Stromal cell of bone marrow (primary cell): Measurements from ENCODE around the gene TAC3.
A peak's percentile ranks its signal among the peaks of the same experiment; 100 is the strongest.
"Not testable (repeated sequence)": the region's sequence is repeated elsewhere in the genome, so short reads cannot be mapped to it uniquely, and the experiment has no call there.

Experiments
- DNase-seq: peaks from one replicate; pipeline ENCODE4 v3.0.0-alpha.2; 2012; ENCODE audit warnings: low read depth

TAC3 gene

DNA sequence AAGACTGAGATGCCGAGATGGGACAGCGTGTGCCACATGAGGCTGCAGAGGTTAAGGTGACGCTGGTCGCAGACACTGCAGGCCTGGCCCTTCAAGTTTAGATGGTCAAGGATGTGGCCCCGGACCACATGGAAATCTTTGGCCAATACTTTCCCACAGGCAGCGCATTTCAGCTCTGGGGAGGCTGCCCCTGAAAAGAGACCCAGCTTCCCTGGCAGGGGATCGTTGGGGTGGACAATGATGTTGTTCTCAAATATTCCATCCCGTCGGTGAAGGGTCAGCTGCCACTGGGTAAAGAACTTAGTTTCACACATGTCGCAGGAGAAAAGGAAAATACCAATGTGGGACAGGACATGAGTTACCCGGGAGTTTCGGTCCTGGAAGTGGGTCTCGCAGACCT is 12.9 kb downstream of the TAC3 start:
- no peak for DNase-seq

DNA sequence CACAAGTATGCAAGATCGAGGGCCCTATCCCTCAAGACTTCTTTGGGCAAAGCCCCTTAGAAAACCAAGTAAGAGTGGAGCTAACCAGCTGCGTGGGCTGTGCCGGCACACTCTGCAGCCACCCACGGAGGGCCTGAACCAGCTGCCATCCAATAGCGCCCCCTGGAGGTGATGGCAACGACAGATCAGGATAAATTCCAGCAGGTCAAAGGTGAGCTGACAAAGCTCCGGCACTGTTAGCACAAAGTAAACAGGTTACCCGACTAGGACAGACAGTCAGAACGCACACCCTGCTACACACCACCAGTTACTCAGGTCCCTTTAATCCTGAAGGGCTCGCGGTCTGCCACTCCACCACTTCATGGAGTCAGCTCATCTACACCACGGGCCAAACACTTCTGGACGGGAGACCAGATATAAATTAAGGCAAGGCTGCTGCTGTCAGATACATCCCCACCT is 14.9 kb downstream of the TAC3 start:
- no peak for DNase-seq

DNA sequence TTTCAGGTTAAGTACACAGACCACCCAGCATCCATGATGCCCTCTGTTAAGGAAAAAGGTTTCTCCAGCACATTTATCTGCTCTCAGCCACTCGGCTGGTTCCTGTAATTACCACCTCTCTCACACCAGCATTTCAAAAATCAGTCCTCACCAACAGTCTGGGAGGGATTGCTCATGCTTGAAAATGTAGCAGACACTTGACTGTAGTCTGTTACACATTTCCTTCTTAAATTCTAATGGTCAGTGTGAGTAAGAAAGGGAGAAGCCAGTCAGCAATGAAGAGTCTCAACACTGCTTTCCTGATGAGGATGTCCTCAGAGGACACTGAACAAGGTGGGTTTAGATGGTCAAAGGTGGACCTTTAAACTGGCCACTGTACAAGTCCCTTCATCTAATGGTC is 15.9 kb downstream of the TAC3 start:
- DNase-seq: no peak

DNA sequence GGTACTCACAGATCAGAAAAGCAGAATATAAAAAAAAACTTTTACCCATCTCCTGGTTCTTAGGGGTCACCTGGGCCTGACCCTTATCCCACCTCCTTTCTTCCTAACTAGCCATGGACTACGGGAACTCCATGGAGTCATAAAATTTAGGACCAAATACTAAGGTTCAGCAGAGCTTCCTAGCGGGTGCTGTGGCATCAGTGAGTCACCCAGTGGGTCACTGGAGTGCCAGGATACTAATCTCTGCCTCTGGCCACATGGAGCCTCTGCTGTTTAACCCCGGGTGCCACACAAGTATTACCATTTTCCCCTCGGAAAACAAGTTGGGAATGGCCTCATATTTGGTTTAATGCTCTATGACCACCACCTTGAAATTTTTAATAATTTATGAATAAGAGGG is 16.9 kb downstream of the TAC3 start:
- DNase-seq: no peak

DNA sequence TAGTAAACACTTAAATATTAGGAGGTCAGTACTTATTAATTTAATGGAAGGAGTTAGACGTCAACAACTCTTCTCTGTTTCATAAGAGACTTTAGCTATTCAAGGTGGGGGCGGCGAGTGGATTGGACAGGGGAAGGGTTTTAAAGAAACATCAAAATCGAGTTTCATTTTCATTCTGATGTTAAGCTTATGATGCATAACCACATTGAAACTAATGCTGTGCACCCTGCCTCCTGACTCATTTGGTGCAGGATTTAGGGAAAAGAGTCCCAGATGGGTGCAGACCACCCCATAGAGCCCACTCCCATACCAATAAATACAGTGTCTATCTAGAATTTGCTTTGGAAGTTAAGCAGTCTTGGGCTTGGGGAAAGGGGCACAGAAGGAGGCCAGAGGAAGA is 17.3 kb downstream of the TAC3 start:
- no peak for DNase-seq

DNA sequence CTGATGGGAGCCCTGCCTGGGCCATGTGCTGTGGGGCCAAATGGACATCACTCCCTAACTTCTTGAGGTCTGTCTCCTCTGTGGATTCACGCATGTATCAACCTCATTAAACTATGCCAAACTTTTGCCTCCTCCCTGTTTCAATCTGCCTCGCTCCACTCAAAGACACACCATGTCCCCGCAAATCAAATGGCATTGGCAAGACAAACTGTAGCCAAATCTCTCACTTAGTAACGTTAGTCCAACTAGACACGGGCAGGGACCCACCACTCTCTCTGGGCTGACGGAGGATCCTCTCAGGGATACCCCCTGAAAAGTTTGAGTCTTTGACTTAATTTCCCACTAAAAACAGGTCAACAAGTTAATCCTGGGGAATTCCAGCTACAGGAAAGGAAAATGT is 18.0 kb downstream of the TAC3 start:
- no peak for DNase-seq

DNA sequence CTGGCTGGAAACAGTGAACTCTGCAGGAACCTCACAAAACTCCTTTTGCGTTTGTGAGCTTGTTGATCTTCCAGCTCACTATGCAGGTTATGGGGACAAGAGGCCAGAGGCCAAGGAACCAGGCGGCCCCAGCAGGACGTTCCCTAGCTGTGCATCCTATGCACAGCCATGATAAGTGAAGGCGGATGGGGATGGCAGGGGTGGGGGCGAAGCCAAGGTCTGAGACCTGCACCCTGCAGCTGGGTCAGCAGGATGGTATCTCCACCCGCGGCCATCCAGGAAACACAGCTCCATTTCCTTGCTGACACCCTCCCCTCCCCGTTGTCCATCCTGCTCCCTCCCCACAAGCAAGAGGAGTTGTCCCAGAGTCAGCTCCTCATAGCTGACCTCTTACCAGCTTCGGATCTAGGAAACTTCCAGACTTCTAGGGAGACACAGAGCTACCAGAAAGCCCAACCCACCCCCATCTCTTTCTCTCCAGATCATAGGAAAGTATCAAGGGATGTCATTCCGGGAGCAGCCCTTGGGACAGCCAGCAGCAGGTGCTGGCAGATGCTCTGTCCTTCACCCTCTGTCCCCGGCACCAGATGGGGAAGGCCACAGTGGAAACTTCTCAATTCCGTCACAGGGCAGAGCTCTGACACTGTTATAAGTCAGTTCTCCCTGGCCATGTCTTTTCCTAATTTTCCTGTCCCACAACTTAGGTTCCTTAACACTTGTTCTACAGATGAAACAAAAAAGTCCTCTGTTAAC is 19.4 kb downstream of the TAC3 start:
- no peak for DNase-seq

DNA sequence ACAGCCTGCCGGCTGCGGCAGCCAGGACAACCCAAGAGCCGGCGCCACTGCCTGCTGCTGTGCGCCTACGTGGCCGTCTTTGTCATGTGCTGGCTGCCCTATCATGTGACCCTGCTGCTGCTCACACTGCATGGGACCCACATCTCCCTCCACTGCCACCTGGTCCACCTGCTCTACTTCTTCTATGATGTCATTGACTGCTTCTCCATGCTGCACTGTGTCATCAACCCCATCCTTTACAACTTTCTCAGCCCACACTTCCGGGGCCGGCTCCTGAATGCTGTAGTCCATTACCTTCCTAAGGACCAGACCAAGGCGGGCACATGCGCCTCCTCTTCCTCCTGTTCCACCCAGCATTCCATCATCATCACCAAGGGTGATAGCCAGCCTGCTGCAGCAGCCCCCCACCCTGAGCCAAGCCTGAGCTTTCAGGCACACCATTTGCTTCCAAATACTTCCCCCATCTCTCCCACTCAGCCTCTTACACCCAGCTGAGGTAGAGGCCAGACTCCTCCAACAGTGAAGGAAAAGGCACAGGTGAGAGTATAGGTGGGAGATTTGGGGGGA is 20.3 kb downstream of the TAC3 start:
- no peak for DNase-seq

DNA sequence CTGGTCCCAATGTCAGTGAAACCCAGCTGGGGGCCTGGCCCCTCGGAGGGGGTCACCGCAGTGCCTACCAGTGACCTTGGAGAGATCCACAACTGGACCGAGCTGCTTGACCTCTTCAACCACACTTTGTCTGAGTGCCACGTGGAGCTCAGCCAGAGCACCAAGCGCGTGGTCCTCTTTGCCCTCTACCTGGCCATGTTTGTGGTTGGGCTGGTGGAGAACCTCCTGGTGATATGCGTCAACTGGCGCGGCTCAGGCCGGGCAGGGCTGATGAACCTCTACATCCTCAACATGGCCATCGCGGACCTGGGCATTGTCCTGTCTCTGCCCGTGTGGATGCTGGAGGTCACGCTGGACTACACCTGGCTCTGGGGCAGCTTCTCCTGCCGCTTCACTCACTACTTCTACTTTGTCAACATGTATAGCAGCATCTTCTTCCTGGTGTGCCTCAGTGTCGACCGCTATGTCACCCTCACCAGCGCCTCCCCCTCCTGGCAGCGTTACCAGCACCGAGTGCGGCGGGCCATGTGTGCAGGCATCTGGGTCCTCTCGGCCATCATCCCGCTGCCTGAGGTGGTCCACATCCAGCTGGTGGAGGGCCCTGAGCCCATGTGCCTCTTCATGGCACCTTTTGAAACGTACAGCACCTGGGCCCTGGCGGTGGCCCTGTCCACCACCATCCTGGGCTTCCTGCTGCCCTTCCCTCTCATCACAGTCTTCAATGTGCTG is 21.0 kb downstream of the TAC3 start:
- DNase-seq: no peak

DNA sequence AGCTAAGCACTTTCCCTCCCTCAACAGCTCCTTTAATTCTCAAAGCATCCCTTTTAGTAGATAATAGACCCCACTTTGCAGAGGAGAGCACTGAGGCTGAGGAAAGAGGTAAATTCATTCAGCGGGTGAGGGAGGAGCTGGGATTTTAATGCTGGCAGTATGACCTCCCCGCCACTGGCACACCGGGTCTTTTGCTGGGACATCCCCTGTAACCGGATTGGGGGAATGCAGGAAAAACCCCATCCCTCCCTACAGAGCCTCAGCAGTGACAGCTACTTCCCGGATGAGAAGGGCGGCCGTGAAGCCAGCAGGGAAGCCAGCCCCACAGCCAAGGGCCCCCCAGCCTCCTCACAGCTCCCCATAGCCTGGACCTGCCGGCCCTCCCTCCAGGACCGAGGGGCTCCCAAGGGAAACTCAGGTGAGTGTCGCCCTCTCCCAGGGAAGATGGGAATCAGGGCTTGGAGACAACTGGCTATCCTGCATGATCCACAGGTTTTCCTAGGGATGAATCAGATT is 22.0 kb downstream of the TAC3 start:
- DNase-seq: no peak

DNA sequence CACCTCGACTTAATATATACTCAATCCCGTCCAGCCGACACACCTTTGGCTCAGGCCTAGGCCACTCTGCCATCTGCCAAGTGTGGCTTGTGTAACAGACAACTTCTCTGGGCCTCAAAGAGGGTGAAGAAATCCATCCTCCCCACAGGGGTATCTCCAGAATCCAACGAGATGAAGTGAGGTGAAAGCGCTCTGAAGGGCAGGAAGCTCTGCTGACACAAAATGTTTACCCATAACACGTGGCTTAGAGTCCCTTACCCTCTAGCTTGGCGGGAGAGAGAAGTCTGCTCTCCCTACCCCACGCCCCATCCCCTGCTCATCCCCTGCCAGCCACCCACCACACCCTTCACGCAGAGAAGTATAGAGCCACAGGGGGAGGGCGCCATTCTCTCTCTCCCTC is 23.0 kb downstream of the TAC3 start:
- DNase-seq: no peak

DNA sequence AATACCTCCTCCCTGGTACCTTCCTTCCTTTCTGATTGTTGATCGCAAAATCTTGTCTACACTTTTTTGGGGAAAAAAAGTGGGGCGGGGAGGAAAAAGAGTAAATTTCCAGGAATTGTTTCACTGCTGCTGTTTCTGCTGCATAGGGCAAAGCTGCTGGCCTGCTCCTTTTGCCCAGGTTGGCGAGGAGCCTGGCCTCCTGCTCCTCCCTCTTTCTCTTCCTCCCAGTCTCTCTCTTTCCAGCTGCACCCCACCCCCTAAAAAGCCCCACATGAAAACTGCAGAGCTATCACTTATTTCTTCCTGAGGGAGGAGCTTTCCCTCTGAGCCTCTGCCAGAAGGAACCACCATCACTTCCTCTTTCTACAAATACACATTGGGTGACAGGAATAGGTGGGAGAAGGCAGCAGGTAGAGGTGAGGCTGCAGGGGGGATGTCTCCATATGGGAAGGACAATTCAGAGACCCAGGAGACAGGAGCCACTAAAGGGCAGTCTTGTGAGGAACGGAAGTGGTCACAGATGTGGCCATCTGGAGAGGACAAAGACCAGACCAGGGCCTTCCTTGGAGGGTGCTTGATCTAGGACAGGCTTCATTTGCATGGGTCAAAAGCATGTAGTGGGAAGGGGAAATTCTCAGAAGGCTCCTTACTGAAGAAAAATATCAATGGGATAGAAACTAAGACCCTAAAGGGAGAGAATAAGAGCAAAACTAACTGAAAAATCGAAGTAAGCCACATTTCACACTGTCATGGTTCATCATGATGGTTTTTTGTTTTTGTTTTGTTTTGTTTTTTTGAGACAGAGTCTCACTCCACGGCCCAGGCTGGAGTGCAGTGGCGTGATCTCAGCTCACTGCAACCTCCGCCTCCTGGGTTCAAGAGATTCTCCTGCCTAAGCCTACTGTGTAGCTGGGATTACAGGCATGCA is 24.7 kb downstream of the TAC3 start:
- no peak for DNase-seq

DNA sequence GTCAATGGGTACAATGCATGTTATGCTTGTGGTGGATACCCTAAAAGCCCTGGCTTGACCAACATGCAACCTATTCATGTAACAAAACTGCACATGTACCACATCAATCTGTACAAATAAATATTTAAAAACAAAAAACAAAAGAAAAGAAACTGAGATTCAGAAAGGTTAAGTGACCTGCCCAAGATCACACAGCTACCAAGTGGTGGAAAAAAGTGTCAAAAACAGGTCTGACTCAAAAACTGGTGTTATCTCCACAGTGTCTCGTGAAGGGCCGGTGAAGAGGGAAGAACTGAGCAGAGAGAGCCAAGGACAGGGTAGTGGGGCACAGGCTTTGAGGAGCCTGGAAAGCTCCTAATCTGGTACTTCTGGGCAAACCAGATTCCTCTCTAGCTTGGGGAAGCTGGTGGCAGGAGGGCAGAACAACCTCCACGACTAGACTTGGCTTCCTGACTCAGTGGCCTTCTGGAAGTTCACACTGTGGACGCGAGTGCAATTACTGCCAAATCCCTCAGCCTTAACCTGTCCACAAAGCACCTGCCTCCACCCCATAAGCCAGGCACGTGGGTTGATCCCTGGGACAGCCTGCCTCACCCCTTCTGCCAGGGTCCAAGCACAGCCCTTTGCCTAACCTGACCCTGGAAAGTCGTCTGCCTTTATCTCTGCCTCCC is 25.5 kb downstream of the TAC3 start:
- no peak for DNase-seq

DNA sequence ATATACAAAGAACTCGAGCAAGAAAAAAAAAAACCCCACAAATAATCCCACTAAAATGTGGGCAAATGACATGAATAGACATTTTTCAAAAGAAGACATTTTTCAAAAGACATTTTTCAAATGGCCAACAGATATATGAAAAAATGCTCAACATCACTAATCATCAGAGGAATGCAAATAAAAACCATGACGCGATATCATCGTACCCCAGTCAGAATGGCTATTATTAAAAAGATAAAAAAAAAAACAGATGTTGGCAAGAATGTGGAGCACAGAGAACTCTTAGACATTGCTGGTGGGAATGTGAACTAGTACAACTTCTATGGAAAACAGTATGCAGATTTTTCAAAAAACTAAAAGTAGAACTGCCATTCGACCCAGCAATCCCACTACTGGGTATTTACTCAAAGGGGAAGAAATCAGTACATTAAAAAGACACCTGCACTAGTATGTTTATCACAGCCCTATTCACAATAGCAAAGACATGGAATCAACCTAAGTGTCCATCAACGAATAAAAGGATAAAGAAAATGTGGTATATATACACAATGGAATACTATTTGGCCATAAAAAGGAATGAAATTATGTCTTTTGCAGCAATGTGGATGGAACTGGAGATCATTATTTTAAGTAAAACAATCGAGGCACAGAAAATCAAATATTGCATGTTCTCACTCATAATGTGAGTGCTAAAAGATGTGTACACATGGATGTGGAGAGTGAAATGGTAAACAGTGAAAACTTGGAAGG is 26.3 kb downstream of the TAC3 start:
- DNase-seq: no peak

DNA sequence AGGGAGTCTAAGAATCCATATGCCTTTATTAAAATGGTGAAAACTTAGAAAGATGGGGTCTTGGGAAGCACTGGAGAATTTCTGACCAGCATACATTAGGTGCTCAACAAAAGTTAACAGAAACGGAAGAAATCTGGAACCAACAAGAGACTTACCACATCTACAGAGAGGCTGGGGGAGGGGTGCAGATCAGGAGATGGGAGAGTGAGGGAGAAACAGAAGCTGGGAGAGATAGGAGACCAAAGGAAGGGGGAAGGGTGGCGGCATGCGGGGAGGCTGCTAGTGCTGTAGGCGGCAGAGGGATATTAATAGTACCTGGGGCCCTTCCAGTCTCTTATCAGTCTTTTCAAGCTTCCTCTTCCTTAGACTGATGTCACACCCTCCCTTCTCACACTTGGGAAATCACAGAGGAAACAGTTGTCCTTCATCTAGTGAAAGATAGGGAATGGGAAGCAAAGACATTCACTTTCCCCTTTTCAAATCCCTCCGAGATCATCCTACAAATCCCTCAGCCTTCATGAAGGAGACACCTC is 28.1 kb downstream of the TAC3 start:
- DNase-seq: no peak

DNA sequence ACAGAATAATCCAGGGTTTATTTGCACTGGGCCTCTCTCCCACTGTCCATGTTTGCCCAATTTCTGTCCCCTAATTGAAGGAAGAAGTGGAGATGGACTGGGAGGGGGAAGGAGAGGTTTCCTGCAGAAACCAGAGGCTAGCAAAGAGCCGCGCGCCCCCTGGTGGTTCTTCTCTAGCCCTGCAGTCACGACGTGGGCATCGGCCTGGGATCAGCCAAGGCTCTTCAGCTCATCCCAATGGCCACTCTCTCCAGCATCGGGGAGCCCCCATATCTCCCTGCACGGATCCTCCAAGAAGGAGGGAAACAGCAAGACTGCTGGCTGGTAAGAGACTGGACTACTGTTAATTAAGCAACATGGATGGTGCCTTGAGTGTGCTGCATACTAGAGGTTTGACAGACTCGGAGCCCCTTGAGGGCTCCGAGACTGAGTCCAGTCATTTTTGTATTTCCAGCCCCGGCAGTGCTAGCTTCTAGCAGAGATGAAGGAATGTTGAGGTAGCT is 28.7 kb downstream of the TAC3 start:
- peak; percentile 51 for DNase-seq

DNA sequence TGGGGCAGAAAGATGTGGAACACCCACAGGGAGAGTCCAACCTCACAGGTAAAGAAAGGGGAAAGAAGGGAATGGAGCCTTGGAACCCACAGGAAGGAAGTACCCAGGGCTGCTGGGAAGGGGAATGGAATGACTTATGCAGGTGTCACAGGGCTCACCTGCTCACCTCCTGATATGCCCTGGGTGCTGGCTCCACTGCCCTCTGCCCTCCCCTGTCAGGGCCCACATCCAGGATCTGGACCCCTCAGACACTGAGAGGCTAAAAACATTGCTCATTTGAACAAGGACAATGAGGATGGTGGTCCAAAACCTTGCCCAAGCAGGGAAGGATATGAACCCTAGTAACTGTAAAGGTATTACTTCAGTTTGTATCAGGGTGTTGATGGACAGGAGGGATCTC is 29.3 kb downstream of the TAC3 start:
- no peak for DNase-seq

DNA sequence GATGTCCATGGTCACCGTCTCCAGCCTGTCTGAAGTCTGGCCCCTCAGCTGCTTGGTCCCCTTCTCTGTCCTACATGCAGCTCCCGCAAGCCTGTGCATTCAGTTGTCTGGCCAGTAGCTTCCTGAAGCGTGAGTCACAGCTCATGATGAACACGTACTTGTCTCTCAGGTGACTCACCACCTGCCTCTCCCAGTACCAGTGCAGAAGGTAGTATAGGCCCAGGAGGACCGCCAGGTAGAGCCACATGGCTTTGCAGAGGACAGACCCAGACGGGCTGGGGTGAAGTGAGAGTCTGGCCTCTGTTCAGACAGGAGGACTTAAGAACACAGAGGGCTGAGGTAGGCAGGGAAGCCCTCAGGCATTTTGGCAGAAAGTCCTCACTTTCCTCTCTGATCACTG is 30.6 kb downstream of the TAC3 start:
- not testable (repeated sequence) for DNase-seq

DNA sequence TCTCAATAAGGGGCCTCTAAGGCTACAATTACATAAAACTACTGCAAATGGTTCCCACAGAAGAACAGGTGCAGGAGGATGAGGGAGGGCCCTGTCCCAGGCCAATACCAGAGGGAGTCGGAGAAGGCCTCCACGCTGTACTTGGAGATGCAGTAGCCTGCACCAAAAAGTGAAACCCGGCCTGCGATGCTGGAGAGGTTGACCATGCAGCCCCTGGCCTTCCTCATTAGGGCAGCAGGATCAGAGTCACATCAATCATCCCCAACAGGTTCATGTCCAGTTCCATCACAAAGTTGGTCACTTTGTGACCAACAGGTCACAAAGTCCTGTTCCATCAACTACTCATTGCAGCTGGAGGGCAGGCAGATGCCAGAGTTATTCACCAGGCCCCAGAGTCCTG is 32.9 kb downstream of the TAC3 start:
- DNase-seq: no peak

DNA sequence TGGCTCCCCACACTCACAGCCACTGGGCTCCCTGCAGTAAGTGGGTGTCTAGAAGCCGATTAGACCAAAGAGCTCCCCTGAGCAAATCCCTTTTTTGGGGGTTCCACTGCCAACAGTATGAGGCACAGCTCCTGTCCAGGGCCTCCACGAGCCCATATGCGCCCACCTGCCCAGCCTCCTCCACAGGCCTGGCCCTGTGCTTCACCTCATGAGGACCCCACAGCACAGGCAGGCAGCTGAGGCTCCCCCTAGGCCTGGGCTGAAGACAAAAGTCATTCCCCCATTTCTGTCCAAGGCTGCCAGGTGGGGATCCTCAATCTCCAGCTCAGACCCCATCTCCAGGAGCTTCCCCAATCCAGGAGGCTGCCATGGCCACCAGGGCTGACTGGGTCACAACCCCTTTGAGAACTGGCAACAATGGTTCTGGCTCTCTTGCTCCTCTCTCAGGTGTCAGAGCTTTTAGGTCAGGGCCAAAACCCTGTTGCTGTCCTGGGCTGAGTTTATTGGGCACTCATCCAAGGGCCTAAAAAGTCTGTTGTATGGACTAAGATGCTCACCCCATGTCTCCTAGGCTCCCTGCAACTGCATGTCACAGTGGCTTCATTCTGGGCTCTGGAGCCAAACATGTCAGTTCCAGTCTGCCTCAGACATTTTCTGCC is 33.6 kb downstream of the TAC3 start:
- DNase-seq: not testable (repeated sequence)
